Cardiac septum (tissue), 1 donor: ENCODE data around the gene ETFDH. TPM values are rescaled to one million over a fixed set of nuclear protein-coding genes. Genes with fewer than 3 reads are reported as not detected.
A peak's percentile ranks its signal among the peaks of the same experiment; 100 is the strongest.
"Not testable (repeated sequence)": the region's sequence is repeated elsewhere in the genome, so short reads cannot be mapped to it uniquely, and the experiment has no call there.

Experiments used
- DNase-seq: peaks from one replicate; pipeline ENCODE4 v3.0.0-alpha.2; 2020; ENCODE audit warnings: low spot score
- intact Hi-C: fragments of 100-400 bp; cut with DNase I; formaldehyde crosslinking; loops from one replicate; pipeline ENCODE4 v1.14.0; 2022
- total RNA-seq: library from RNA; stranded (reverse); fragmentation: NEBNext Ultra II Directional; extraction: Animal tissue kit (Norgen Biotek cat#: 25700); gene quantifications from one replicate; pipeline ENCODE4 v1.2.1, GENCODE V29; 2021
- donor health status: DM: no; HTN: no; CAD: no.

Gene ETFDH
- total RNA-seq, 1 donor from 2014 or later: 131 TPM

GRCh38 chr4:158671665-158671914 lies 506 bp upstream of the ETFDH start, which contains the start of gene C4orf46:
Gene C4orf46, minus strand, starts transcription at chr4:158671887. Its CDS starts 86 bp downstream, at chr4:158671801.
- intact Hi-C loops: loop anchor here (5.0 kb wide), 2 partner anchors 51 to 181 kb away; partner anchors contain the start of gene PPID
- no peak for DNase-seq

DNA sequence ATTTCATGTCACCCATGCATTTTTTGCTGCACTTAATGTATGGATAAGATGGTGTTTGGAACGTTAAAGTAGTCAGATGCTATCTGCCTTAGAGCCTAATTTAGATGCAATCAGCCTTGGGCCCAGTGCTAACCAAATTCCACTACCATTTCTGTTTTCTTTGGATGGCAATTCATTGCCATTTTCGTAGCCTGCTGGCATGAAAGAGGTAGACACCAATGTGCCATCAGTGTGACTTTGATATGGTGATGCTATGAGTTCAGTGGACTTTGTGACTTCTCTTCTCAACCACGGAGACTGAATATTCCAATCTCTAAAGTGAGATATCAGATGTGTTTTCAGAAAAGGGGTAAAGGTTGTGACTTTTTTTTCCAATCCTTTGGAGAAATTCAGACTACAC lies 1.5 kb downstream of the ETFDH start:
- intact Hi-C loops: loop anchor here (5.0 kb wide), 2 partner anchors 49 to 179 kb away; partner anchors contain the start of gene PPID

GRCh38 chr4:158676076-158676475 lies 4.0 kb downstream of the ETFDH start:
- no peak for DNase-seq
- intact Hi-C loops: no loop called here

More for the DNA sequence above, 1.5 kb downstream of the ETFDH start:
- no peak for DNase-seq

DNA sequence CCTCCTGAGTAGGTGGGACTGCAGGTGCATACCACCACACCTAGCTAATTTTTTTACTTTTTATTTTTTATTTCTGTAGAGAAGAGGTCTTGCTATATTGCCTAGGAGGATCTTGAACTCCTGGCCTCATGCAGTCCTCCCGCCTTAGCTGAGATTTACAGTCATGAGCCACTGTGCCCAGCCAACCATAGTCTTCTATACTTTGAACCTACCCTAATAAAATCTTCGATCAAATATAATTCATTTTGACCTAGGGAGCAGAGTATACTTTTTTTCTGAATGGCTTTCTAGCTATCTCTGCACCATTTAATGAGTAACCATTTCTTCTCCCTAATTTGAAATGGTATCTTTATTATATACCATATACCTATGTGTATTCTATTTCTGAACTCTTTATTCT lies 6.7 kb downstream of the ETFDH start:
- intact Hi-C loops: no loop called here

DNA sequence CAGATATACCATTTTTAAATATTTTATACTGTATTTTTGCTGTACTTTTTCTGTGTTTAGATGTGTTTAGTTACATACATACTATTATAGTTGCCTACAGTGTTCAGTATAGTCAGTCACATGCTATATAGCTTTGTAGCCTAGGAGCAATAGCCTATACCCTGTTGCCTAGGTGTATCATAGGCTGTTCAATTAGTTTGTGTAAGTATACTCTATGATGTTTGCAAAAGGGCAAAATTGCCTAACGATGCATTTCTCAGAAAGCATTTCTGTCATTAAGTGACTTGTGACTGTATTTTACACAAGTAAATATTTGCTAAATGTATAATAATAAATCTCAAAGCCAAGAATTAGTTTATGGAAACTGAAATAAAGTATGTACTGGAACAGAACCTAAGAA lies 9.5 kb downstream of the ETFDH start:
- intact Hi-C loops: no loop called here
- DNase-seq: no peak

More for the DNA sequence above, 6.7 kb downstream of the ETFDH start:
- DNase-seq: no peak

- no peak for DNase-seq
- intact Hi-C loops: no loop called here
Measured at GRCh38 chr4:158682066-158682465, 10.0 kb downstream of the ETFDH start.

DNA sequence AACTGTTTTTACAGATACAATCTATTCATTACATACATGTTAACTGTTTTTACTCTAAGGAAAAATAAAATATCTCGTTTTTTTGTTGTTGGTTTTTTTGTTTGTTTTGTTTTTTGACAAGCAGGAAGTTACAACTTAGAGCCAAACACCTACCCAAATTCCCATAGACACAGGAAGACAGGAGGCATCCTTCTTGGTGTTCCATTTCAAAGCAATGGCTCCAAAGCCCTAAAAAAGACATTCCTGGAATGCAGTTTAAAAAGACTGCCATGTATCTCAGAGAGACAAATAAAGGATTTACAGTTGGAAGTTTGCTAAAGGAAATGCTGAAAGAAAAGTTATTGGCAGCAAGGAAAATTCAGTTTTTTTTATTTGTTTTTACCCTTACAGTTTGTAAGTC lies 16.7 kb downstream of the ETFDH start:
- no peak for DNase-seq
- intact Hi-C loops: no loop called here

DNA sequence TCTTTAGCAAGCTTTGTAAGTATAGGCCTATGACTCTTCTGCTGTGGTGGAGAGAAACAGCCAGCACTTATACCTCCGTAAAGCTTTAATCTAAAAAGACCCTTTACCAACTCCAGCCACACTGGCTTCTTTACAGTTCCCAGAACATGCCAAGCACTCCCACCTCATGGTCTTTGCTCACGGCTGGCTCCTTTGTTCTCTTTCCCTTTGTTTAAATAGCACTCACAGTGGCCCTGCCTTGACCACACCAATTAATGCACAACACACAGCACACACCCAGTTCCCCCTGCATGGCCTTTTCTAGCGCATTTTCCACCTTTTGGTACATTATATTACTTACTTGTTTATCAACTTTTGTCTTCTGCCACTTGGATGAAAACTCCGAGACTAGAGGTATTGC lies 32.2 kb downstream of the ETFDH start:
- intact Hi-C loops: no loop called here
- DNase-seq: no peak

DNA sequence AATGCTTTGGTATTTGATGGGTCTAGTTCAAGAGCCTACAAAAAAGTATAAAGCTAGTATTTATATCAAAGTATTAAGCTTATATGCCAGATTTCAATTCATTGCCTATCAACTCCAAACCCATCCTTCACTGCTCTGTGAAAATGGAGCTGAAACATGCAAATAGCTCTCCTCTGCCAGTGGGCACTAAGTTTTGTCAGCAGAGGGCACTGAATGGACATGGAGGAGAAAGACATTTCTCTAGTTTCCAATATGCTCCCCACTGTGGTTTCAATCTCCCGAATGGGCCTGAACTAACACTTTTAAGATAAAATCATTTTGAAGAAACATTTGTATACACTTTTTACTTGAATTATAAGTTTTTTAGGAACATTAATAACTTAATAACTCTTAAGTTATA lies 38.7 kb downstream of the ETFDH start:
- intact Hi-C loops: no loop called here
- DNase-seq: no peak

GRCh38 chr4:158712622-158713021 lies 40.5 kb downstream of the ETFDH start:
- DNase-seq, intact Hi-C loops: not testable (repeated sequence)

DNA sequence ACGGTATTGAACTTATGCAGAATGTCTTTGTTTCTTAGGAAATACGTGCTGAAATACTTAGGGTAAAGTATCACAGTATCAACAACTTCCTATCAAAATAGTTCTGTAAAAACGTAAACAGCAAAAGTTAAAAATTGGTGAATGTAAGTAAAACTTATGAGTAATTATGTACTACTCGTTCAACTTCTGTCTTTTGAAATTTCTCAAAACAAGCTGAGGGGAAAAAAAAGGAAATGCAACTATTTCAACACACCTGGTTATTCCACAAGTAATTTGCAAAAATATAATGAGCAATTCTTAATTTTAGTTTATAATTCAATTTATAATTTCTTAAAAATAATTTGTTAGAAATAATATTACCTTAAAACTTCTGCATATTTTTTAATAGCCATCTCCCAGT lies 42.8 kb downstream of the ETFDH start:
- intact Hi-C loops: no loop called here
- no peak for DNase-seq

DNA sequence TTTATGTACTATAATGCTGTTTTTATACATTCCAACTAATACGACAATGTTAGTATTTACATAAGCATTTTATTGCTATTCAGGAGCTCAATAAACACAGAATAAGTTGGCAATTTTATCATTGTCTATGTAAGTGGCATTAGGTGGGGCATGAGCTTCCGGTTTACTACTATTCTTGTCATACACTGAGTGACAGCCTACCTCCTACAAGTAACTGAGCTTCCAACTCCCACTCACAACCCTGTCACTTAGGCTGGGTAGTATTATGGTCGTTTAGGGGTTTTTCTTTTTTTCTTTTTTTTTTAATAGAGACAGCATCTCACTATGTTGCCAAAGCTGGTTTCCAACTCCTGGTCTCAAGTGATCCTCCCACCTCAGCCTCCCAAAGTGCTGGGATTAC lies 43.7 kb downstream of the ETFDH start:
- no peak for DNase-seq
- intact Hi-C loops: no loop called here

DNA sequence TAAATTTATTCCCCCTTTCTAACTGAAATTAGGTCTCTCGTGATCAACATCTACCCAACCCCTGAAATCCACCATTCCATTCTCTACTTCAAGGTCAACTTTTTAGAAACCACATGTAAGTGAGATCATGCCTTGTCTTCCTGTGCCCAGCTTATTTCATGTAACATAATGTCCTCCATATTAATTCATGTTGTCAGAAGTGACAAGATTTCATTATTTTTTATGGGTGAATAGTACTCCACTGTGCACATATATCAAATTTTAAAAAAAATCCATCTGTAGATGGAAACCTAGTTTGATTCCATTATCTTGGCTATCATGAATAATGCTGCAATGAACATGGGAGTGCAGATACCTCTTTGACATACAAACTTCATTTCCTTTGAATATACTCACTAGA lies 49.6 kb downstream of the ETFDH start:
- intact Hi-C loops: loop anchor here (5.0 to 10.0 kb wide), 2 partner anchors 49 to 723 kb away; partner anchors contain the start of genes C4orf46 and ETFDH
- no peak for DNase-seq

DNA sequence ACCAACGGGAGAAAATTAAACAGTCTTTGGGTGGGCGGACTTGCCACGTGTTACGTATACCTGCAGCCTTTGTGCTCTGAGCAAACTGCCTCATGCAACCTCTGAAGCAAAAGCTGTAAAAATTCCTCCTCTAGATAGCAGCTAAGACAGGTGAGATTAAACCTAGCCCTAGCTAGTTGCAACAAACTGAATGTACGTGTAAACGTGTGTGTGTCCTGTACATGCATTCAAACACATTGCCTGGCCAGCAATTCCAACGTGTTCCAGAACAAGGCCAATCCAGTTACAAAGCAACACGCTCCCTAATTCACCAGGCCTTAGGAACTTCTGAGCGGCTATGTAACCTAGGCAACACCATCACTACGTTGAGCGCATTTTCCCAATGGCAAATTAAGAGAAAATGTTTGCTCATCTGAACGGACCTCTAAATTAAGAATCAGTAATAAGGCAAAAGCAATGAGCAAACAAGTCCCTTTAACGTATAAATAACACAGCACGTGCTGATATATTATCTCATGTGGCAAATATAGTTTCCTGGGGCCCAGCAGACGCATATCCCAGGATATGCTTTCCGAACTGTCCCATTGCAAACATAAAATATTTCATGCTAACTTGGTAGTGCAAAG lies 50.3 kb downstream of the ETFDH start:
- intact Hi-C loops: loop anchor here (5.0 to 10.0 kb wide), 2 partner anchors 50 to 722 kb away; partner anchors contain the start of genes C4orf46 and ETFDH
- no peak for DNase-seq

DNA sequence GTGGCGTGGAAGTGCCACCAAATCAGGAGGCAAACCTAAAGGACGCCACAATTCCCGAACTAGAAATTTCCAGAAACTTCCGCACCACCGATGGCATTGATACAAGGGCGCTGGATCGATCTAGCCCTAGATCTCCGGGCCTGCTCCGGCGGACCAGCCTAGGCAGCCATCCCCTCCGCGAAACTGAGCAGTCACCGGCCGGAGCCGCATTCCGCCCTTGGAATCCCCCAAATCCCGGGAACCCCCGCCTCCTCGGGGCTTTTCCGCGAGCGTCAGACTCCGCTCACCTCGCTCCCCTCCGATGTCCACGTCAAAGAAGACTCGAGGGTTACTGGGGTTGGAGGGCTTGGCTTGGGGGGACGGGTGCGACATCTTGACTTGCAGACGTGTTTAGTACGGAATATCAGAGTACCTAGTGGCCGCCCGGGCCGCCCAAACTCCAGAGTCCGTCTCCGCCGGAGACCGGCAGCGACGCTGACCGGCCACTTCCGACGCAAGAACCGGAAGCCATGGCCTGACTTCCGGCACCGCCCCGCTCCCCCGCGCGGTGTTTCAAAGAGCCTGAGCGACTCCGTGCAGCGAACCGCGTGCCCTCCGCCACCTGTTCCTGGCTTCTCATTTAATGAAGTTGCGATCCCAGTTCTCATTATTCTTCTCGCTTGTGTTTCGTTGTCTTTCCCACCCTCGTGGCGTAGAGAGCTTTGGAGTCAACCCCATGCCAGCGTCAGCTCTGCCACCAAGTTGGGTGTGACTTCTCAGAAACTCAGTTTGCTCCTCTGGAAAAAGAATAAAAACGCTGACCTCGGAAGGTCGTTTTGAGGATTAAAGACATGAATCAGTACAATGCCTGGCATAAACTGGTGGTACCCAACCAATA lies 51.1 kb downstream of the ETFDH start, which contains the start of gene PPID:
Gene PPID, minus strand, starts transcription at position 480 of the 877 bp plus-strand sequence. Its CDS starts 108 bp downstream, at position 372.
- intact Hi-C loops: loop anchor here (5.0 to 10.0 kb wide), 2 partner anchors 51 to 722 kb away; partner anchors contain the start of genes C4orf46 and ETFDH
- peak; percentile 95 for DNase-seq

DNA sequence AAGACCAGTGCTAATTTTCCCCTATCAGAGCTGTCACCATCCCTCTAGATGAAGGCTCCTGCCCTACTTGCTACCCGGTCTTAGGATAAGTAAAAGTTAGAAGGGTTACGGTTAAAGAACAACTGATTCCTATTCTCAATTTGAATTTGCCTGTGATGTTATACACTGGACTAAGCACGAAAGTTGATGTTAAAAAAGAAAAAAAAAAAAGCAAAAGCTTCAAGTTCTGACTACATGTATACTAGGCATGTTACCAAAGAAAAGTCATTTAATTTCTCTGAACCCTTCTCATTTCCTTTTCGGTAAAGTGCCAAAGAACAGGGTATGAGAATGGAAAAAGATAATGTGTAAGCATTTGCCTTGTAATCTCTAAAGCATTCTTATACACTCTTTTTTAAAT lies 52.5 kb downstream of the ETFDH start:
- intact Hi-C loops: loop anchor here (5.0 to 10.0 kb wide), 5 partner anchors 43 to 720 kb away; partner anchors contain the start of genes C4orf46, ETFDH, FNIP2 and RAPGEF2
- no peak for DNase-seq

GRCh38 chr4:158726633-158727032 lies 54.5 kb downstream of the ETFDH start:
- intact Hi-C loops: loop anchor here (5.0 to 10.0 kb wide), 4 partner anchors 41 to 718 kb away; partner anchors contain the start of genes FNIP2 and RAPGEF2
- no peak for DNase-seq

- no peak for DNase-seq
- intact Hi-C loops: loop anchor here (5.0 to 10.0 kb wide), 4 partner anchors 39 to 717 kb away; partner anchors contain the start of genes FNIP2 and RAPGEF2
Measured at GRCh38 chr4:158728236-158728635, 56.1 kb downstream of the ETFDH start.

- intact Hi-C loops: loop anchor here (1.0 to 10.0 kb wide), 6 partner anchors 37 to 715 kb away; partner anchors contain the start of genes FNIP2 and RAPGEF2
- DNase-seq: no peak
Measured at GRCh38 chr4:158729716-158730559, 57.8 kb downstream of the ETFDH start.
